ENCODE results near the gene TMEM255B. TPM values are rescaled to one million over a fixed set of nuclear protein-coding genes. Genes with fewer than 3 reads are reported as not detected.
A peak's percentile ranks its signal among the peaks of the same experiment; 100 is the strongest.

TMEM255B gene
- total and polyA plus RNA-seq, 4 donors: 0.63 to 67.3 (median 20.4) TPM

GRCh38 chr13:113761136-113761535 is 2.1 kb downstream of the TMEM255B start:
- H3K4me1 ChIP-seq (ENCODE audit: control insufficient read depth in 1 of 2, insufficient read depth in 2 of 2, low read length in 2 of 2): no peaks in the 10 kb centered on the region
- intact Hi-C loops (cut with DNase I): no loop called here
- ATAC-seq (ENCODE audit: low FRiP score) (no peak), DNase-seq (peak in 1 of 2 donors; percentile 55)
- H3K36me3 ChIP-seq (ENCODE audit: control insufficient read depth in 1 of 2, insufficient read depth in 2 of 2, low read length in 1 of 2): no peaks in the 10 kb centered on the region
- 92 to 94% methylated on average over 7 of the region's 7 CpGs for WGBS, 2 donors
- H3K4me3 ChIP-seq (ENCODE audit: low read length in 2 of 2): no peak overlapping the region
- no peaks in the 10 kb centered on the region for H3K9me3 ChIP-seq (ENCODE audit: control insufficient read depth, low read length)
- no peaks in the 10 kb centered on the region for H3K27me3 ChIP-seq (ENCODE audit: control insufficient read depth in 1 of 2, insufficient read depth in 2 of 2, low read length in 1 of 2)
- H3K27ac ChIP-seq (ENCODE audit: low read depth in 1 of 2, low read length in 2 of 2): no peak overlapping the region

- no peak overlapping the region for H3K4me3 ChIP-seq (ENCODE audit: low read length in 2 of 2)
- H3K4me1 ChIP-seq (ENCODE audit: control insufficient read depth in 1 of 2, insufficient read depth in 2 of 2, low read length in 2 of 2): no peaks in the 10 kb centered on the region
- H3K9me3 ChIP-seq (ENCODE audit: control insufficient read depth, low read length): no peaks in the 10 kb centered on the region
- DNase-seq (no peak), ATAC-seq (ENCODE audit: low FRiP score) (no peak)
- H3K36me3 ChIP-seq (ENCODE audit: control insufficient read depth in 1 of 2, insufficient read depth in 2 of 2, low read length in 1 of 2): no peaks in the 10 kb centered on the region
- no peaks in the 10 kb centered on the region for H3K27me3 ChIP-seq (ENCODE audit: control insufficient read depth in 1 of 2, insufficient read depth in 2 of 2, low read length in 1 of 2)
- 80 to 88% methylated on average over 2 of the region's 2 CpGs for WGBS, 2 donors
- no peak overlapping the region for H3K27ac ChIP-seq (ENCODE audit: low read depth in 1 of 2, low read length in 2 of 2)
- intact Hi-C loops (cut with DNase I): no loop called here
These were observed 3.0 kb downstream of the TMEM255B start for GRCh38 chr13:113762075-113762474.

- H3K36me3 ChIP-seq (ENCODE audit: control insufficient read depth in 1 of 2, insufficient read depth in 2 of 2, low read length in 1 of 2): no peaks in the 10 kb centered on the region
- no peaks in the 10 kb centered on the region for H3K9me3 ChIP-seq (ENCODE audit: control insufficient read depth, low read length)
- no peak overlapping the region for H3K4me3 ChIP-seq (ENCODE audit: low read length in 2 of 2)
- ATAC-seq (ENCODE audit: low FRiP score): no peak
- H3K4me1 ChIP-seq (ENCODE audit: control insufficient read depth in 1 of 2, insufficient read depth in 2 of 2, low read length in 2 of 2): no peaks in the 10 kb centered on the region
- WGBS, 2 donors: 85 to 86% methylated on average over 11 of the region's 11 CpGs
- DNase-seq: no peak
- intact Hi-C loops (cut with DNase I): no loop called here
- no peaks in the 10 kb centered on the region for H3K27me3 ChIP-seq (ENCODE audit: control insufficient read depth in 1 of 2, insufficient read depth in 2 of 2, low read length in 1 of 2)
- H3K27ac ChIP-seq (ENCODE audit: low read depth in 1 of 2, low read length in 2 of 2): no peak overlapping the region
These were observed 3.5 kb downstream of the TMEM255B start for GRCh38 chr13:113762538-113762937.

GRCh38 chr13:113763254-113763653 is 4.2 kb downstream of the TMEM255B start:
- Histone ChIP-seq H3K27me3 (ENCODE audit: control insufficient read depth in 1 of 2, insufficient read depth in 2 of 2, low read length in 1 of 2) (no peaks in the 10 kb centered on the region), H3K36me3 (ENCODE audit: control insufficient read depth in 1 of 2, insufficient read depth in 2 of 2, low read length in 1 of 2) (no peaks in the 10 kb centered on the region), H3K9me3 (ENCODE audit: control insufficient read depth, low read length) (no peaks in the 10 kb centered on the region), H3K4me1 (ENCODE audit: control insufficient read depth in 1 of 2, insufficient read depth in 2 of 2, low read length in 2 of 2) (no peaks in the 10 kb centered on the region), H3K27ac (ENCODE audit: low read depth in 1 of 2, low read length in 2 of 2) (no peak overlapping the region), H3K4me3 (ENCODE audit: low read length in 2 of 2) (no peak overlapping the region)
- intact Hi-C loops (cut with DNase I): no loop called here
- WGBS, 2 donors: 86% methylated on average over 13 of the region's 13 CpGs
- ATAC-seq (ENCODE audit: low FRiP score) (no peak), DNase-seq (no peak)

DNA sequence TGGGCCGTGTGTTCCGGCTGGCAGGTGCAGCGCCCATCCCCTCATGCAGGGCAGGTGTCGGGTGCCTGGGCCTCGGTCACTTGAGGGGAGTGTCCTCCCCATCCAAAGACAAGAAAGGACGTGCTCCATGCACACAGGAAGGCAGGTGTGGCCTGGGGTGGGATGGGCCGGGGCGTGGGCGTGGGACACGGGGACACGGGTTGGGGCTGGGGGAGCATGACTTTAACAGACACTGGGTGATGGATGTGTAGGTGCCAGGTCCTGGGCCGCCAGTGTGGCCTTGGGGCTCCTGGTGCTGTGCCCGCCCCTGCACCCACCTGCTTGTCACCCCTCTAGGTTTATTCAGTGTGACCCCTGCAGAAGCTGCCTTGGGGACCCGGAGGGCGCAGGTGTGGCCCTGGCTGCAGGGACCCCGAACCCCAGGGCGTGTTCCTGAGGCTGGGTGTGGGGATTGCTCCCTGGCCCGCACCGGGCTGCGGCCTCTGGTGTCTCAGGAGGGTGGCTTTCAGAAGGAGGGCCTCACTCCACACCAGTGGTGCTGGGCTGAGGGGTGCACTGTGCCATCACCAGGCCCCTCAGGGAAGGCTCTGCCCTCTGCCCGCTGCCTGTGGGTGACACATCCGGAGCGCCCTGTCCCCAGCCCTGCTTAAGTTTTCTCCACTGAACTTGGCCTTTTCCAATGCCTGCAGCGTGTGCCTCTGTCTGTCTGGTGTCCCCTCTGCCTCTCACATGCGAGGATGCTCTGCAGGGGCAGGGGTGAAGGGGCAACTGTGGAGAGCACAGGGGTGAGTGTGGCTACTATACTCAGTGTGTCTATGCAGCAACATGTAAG is 5.2 kb downstream of the TMEM255B start:
- Histone ChIP-seq H3K36me3 (ENCODE audit: control insufficient read depth in 1 of 2, insufficient read depth in 2 of 2, low read length in 1 of 2) (no peaks in the 10 kb centered on the region), H3K4me3 (ENCODE audit: low read length in 2 of 2) (no peak overlapping the region), H3K27me3 (ENCODE audit: control insufficient read depth in 1 of 2, insufficient read depth in 2 of 2, low read length in 1 of 2) (no peaks in the 10 kb centered on the region), H3K4me1 (ENCODE audit: control insufficient read depth in 1 of 2, insufficient read depth in 2 of 2, low read length in 2 of 2) (no peaks in the 10 kb centered on the region), H3K9me3 (ENCODE audit: control insufficient read depth, low read length) (no peaks in the 10 kb centered on the region), H3K27ac (ENCODE audit: low read depth in 1 of 2, low read length in 2 of 2) (no peak overlapping the region)
- DNase-seq (peak; percentile 29 to 67), ATAC-seq (ENCODE audit: low FRiP score) (no peak)
- WGBS, 2 donors: 93% methylated on average over 25 of the region's 25 CpGs
- intact Hi-C loops (cut with DNase I): no loop called here

DNA sequence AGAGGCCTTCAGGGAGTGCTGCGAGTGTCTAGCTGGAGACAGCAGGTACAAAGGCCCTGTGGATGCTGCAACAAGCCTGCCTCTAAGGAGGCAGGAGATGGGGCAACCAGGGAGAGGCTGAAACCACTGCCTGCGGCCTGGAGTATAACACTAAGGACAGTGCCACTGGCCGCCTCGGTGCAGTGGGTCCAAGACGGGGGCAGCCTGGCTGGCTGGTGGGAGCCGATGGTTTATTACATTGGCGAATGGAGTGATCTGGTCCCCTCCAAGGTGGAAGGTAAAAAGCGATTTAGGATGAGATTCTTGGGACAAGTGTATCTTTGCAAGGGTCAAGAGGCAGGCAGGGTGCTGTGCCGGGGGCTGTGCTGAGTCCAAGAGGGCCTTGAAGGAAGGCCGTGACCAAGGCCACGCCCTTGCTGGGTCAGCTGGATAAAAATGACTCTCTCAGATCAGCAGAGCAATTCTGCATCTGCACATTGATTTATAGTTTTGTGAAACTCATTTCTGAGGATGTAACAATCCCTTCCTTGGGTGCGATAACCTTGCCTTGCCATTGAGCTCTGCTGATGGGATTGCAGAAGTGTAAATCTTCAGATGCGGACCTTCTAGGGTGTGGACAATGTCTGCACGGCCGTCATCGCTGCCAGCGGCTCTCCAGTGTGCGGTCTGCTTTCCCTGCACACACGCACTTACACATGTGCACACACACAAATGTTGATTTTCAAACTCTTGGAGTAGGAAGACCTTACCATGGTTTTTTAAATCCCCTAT is 6.0 kb downstream of the TMEM255B start:
- no peaks in the 10 kb centered on the region for H3K4me1 ChIP-seq (ENCODE audit: control insufficient read depth in 1 of 2, insufficient read depth in 2 of 2, low read length in 2 of 2)
- DNase-seq (peak in 1 of 2 donors; percentile 71), ATAC-seq (ENCODE audit: low FRiP score) (no peak)
- no peak overlapping the region for H3K4me3 ChIP-seq (ENCODE audit: low read length in 2 of 2)
- no peaks in the 10 kb centered on the region for H3K36me3 ChIP-seq (ENCODE audit: control insufficient read depth in 1 of 2, insufficient read depth in 2 of 2, low read length in 1 of 2)
- H3K27ac ChIP-seq (ENCODE audit: low read depth in 1 of 2, low read length in 2 of 2): no peak overlapping the region
- 90 to 91% methylated on average over 19 of the region's 19 CpGs for WGBS, 2 donors
- H3K9me3 ChIP-seq (ENCODE audit: control insufficient read depth, low read length): no peaks in the 10 kb centered on the region
- H3K27me3 ChIP-seq (ENCODE audit: control insufficient read depth in 1 of 2, insufficient read depth in 2 of 2, low read length in 1 of 2): no peaks in the 10 kb centered on the region
- intact Hi-C loops (cut with DNase I): no loop called here

- H3K4me3 ChIP-seq (ENCODE audit: low read length in 2 of 2): no peak overlapping the region
- ATAC-seq (ENCODE audit: low FRiP score) (no peak), DNase-seq (no peak)
- no peaks in the 10 kb centered on the region for H3K36me3 ChIP-seq (ENCODE audit: control insufficient read depth in 1 of 2, insufficient read depth in 2 of 2, low read length in 1 of 2)
- H3K9me3 ChIP-seq (ENCODE audit: control insufficient read depth, low read length): no peaks in the 10 kb centered on the region
- no peaks in the 10 kb centered on the region for H3K27me3 ChIP-seq (ENCODE audit: control insufficient read depth in 1 of 2, insufficient read depth in 2 of 2, low read length in 1 of 2)
- no peaks in the 10 kb centered on the region for H3K4me1 ChIP-seq (ENCODE audit: control insufficient read depth in 1 of 2, insufficient read depth in 2 of 2, low read length in 2 of 2)
- intact Hi-C loops (cut with DNase I): no loop called here
- 62 to 75% methylated on average over 4 of the region's 4 CpGs for WGBS, 2 donors
- H3K27ac ChIP-seq (ENCODE audit: low read depth in 1 of 2, low read length in 2 of 2): no peak overlapping the region
These were observed 6.5 kb downstream of the TMEM255B start for GRCh38 chr13:113765564-113765910.

DNA sequence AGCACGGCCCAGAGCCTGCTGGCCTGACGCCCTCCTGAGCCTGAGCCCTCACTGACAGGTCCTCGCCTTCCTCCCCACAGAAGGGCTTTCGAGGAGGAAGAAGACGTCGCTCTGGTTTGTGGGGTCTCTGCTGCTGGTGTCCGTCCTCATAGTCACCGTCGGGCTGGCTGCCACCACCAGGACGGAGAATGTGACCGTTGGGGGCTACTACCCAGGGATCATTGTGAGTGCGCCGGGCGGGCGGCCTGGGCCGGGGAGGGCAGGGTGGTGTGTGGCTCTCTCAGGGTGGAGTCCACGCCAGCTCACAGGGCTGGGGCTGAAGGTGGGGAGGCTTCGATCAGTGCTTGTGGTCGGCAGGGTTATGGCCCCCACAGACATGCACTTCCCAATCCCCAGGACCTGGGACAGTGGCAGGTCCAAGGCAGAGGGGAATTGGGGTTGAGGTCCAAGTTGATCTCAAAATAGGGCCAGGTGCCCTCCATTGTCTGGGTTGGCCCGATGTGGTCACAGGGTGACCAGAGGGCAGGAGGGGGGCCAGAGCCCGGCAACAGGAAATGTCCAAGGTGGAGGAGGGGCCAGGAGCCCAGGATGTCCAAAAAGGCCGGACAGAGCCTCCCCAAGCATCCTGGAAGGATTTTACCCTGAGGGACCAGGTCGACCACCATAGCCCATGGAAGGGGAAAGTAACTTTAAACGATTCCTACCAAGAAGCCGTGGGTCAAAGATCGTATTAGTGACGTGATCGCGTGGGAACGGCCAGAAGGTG is 7.2 kb downstream of the TMEM255B start:
- H3K4me1 ChIP-seq (ENCODE audit: control insufficient read depth in 1 of 2, insufficient read depth in 2 of 2, low read length in 2 of 2): no peaks in the 10 kb centered on the region
- intact Hi-C loops (cut with DNase I): no loop called here
- H3K27me3 ChIP-seq (ENCODE audit: control insufficient read depth in 1 of 2, insufficient read depth in 2 of 2, low read length in 1 of 2): no peaks in the 10 kb centered on the region
- H3K4me3 ChIP-seq (ENCODE audit: low read length in 2 of 2): no peak overlapping the region
- DNase-seq (peak in 1 of 2 donors; percentile 72), ATAC-seq (ENCODE audit: low FRiP score) (no peak)
- H3K27ac ChIP-seq (ENCODE audit: low read depth in 1 of 2, low read length in 2 of 2): no peak overlapping the region
- H3K36me3 ChIP-seq (ENCODE audit: control insufficient read depth in 1 of 2, insufficient read depth in 2 of 2, low read length in 1 of 2): no peaks in the 10 kb centered on the region
- H3K9me3 ChIP-seq (ENCODE audit: control insufficient read depth, low read length): no peaks in the 10 kb centered on the region
- WGBS, 2 donors: 86% methylated on average over 30 of the region's 30 CpGs
